ENCODE data around the gene FAM50B. TPM values are rescaled to one million over a fixed set of nuclear protein-coding genes. Genes with fewer than 3 reads are reported as not detected.

FAM50B gene, protein sequence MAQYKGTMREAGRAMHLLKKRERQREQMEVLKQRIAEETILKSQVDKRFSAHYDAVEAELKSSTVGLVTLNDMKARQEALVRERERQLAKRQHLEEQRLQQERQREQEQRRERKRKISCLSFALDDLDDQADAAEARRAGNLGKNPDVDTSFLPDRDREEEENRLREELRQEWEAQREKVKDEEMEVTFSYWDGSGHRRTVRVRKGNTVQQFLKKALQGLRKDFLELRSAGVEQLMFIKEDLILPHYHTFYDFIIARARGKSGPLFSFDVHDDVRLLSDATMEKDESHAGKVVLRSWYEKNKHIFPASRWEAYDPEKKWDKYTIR
- 5.3 TPM in 2 replicates for total RNA-seq

DNA sequence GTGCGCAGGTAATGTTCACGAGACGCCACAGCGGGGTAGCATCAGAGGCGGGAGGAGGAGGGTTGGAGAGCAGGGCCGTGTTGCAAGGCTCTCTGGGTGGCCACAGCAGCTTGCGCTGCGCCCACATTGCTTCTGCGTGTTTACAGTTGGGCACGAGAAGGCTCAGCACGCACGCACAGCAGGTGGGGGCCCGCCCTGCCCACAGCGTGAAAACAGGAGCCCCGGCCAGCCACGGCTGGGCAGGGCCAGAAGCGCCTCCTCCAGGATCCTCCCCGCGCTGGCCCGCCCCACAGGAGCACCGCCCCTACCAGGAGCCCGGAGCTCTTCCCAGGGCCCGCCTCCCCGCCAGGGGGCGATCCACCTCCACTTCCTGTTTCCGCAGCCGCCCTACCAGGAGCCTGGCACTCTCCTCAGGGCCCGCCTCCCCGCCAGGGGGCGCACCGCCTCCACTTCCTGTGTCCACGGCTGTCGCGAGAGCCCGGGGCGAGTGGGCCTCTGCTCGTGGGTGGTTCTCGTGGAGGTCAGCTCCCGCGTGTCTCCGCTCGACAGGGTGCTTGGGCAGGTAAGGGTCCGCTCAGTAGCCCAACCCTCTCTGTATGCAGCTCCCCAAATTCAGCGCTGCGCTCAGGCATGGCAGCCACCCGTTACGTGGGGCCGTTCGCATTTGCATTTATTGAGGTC, at the start of gene FAM50B:
Gene FAM50B, plus strand, starts transcription at position 449 of the 681 bp plus-strand sequence. CDS start 439 bp downstream, outside the sequence.

Other genes starting within 250 kb of the FAM50B start
- 53.1 and 88.6 TPM in 2 replicates for gene PXDC1, start 97.7 kb upstream of the FAM50B start, total RNA-seq
- gene FAM217A, start 229.8 kb downstream of the FAM50B start, total RNA-seq, result not detected in 2 replicates